ENCODE data around the gene MTFR1L. TPM values are rescaled to one million over a fixed set of nuclear protein-coding genes. Genes with fewer than 3 reads are reported as not detected.

The MTFR1L gene
- total and polyA plus RNA-seq, 9 of the 15 experiments (the other 6 are each of a cell fraction or from before 2014, with no cell fraction given): 41.4 to 98.5 (median 53.7) TPM

- Histone ChIP-seq H3K27ac (ENCODE audit: extremely low read depth, low read depth, low read length) (no peak overlapping the region), H3K4me3 (no peak overlapping the region), H2AFZ (ENCODE audit: low read depth, low read length) (no peak overlapping the region), H3K27me3 (ENCODE audit: control insufficient read depth in 2 of 2, insufficient read depth in 2 of 2, low read length in 2 of 2) (peaks cover 4 to 36% of the 10 kb centered on the region in 2 experiments; a peak in 4 of 5 replicates), H3K36me3 (ENCODE audit: control insufficient read depth, insufficient read depth, low read length) (no peaks in the 10 kb centered on the region), H3K9me3 (replicated peaks; ENCODE audit: control insufficient read depth, insufficient read depth, low read depth, low read length) (no peaks in the 10 kb centered on the region; the same call in 1 of the 2 replicates), H3K4me1 (replicated peaks in 1 of 2; ENCODE audit: control insufficient read depth in 2 of 2, insufficient read depth in 2 of 2, low read length in 2 of 2) (peaks cover 0 to 28% of the 10 kb centered on the region in 2 experiments; a peak in 3 of 5 replicates), H3K9ac (ENCODE audit: insufficient read depth in 1 of 2, low read depth in 2 of 2, low read length in 2 of 2) (no peak overlapping the region), H4K20me1 (replicated peaks; ENCODE audit: control insufficient read depth, insufficient read depth, low read length) (peaks cover 7% of the 10 kb centered on the region; the same call in 1 of the 2 replicates), H3K9me1 (ENCODE audit: control insufficient read depth, insufficient read depth, low read length) (no peaks in the 10 kb centered on the region), H3K79me2 (ENCODE audit: control insufficient read depth, insufficient read depth, low read length) (no peaks in the 10 kb centered on the region), H3K4me2 (ENCODE audit: insufficient read depth, low read length) (no peak overlapping the region)
- in situ Hi-C loops (cut with MboI): no loop called here
- FAIRE-seq: no peak
- POLR2A ChIA-PET: interaction anchor here (0.6 kb wide), 1 partner anchor 14 kb away, joined by 3 read pairs; no protein-coding TSS in a partner anchor
- intact Hi-C loops (cut with micrococcal nuclease): no loop called here
- no peak for DNase-seq (ENCODE audit: extremely low read depth in 1 of 4, low spot score in 3 of 4)
- WGBS (ENCODE audit: insufficient coverage, low coverage, missing lambda C conversion rate): 13% methylated on average over 4 of the region's 4 CpGs
- TF ChIP-seq SMARCA4 (IDR thresholded peaks at IDR 0.05) (no peak), TSC22D4 (tag; IDR thresholded peaks at IDR 0.05) (no peak), STAT6 (CRISPR knock-in tag; IDR thresholded peaks at IDR 0.05) (no peak), RHOXF2B (CRISPR knock-in tag; conservative IDR thresholded peaks at IDR 0.05) (no peak), SIRT6 (IDR thresholded peaks at IDR 0.05; ENCODE audit: low read depth, low read length) (no peak)
- BruUV-seq (replicated peaks): no TSS peak
- CTCF ChIA-PET (ENCODE audit: low intra/inter-chr PET ratio): interaction anchor here (0.7 kb wide), 1 partner anchor 56 kb away, joined by 3 read pairs; no protein-coding TSS in a partner anchor
- no peak for ATAC-seq
These were observed 46.2 kb upstream of the MTFR1L start for GRCh38 chr1:25773441-25774125.
